SK-N-DZ (cell line): Measurements from ENCODE around the gene MIS18BP1. TPM values are rescaled to one million over a fixed set of nuclear protein-coding genes. Genes with fewer than 3 reads are reported as not detected.
"Not testable (repeated sequence)": the region's sequence is repeated elsewhere in the genome, so short reads cannot be mapped to it uniquely, and the experiment has no call there.

Source experiments
- DNase-seq: peaks from one replicate; pipeline ENCODE4 v3.0.0-alpha.2; 2015; ENCODE audit warnings: low spot score
- polyA plus RNA-seq, 2 experiments: library from polyadenylated mRNA; depleted of rRNA; stranded (reverse); fragments of >200 nt; gene quantifications; 2 replicates each; pipeline ENCODE4 v1.2.3, GENCODE V29; 2014

MIS18BP1 gene
- 31.4 and 42.6 TPM in 2 replicates for polyA plus RNA-seq (2014; cell fraction: cytosol; rRNA removed)
- polyA plus RNA-seq (2014; cell fraction: nucleus; rRNA removed) = 49.0 and 64.5 TPM in 2 replicates

- peak; percentile 96 for DNase-seq
These were observed at the start of gene MIS18BP1 for GRCh38 chr14:45253070-45253753. MIS18BP1 (minus strand) TSS chr14:45253202; CDS start chr14:45247286, 5,916 bp downstream.

GRCh38 chr14:45298423-45299117 lies 45.6 kb upstream of the MIS18BP1 start:
- DNase-seq = no peak

- DNase-seq = not testable (repeated sequence)
These were observed 41.8 kb upstream of the MIS18BP1 start for GRCh38 chr14:45294796-45295195.

- DNase-seq = no peak
These were observed 37.5 kb upstream of the MIS18BP1 start for GRCh38 chr14:45290547-45290946.

- no peak for DNase-seq
These were observed 34.6 kb upstream of the MIS18BP1 start for GRCh38 chr14:45287610-45288009.

- DNase-seq = no peak
These were observed 31.8 kb upstream of the MIS18BP1 start for GRCh38 chr14:45284802-45285201.

GRCh38 chr14:45281731-45282400 lies 28.9 kb upstream of the MIS18BP1 start:
- not testable (repeated sequence) for DNase-seq

- DNase-seq = no peak
These were observed 19.0 kb upstream of the MIS18BP1 start for GRCh38 chr14:45271858-45272537.

GRCh38 chr14:45270031-45270430 lies 17.0 kb upstream of the MIS18BP1 start:
- no peak for DNase-seq

GRCh38 chr14:45267071-45267470 lies 14.1 kb upstream of the MIS18BP1 start:
- no peak for DNase-seq

GRCh38 chr14:45262637-45263036 lies 9.6 kb upstream of the MIS18BP1 start:
- no peak for DNase-seq

GRCh38 chr14:45261209-45261608 lies 8.2 kb upstream of the MIS18BP1 start:
- no peak for DNase-seq

GRCh38 chr14:45258805-45259204 lies 5.8 kb upstream of the MIS18BP1 start:
- no peak for DNase-seq

- DNase-seq = no peak
These were observed 5.1 kb upstream of the MIS18BP1 start for GRCh38 chr14:45258073-45258472.

GRCh38 chr14:45254771-45255170 lies 1.8 kb upstream of the MIS18BP1 start:
- DNase-seq = no peak

GRCh38 chr14:45253754-45254310 lies 830 bp upstream of the MIS18BP1 start:
- no peak for DNase-seq

- DNase-seq = no peak
These were observed 484 bp downstream of the MIS18BP1 start for GRCh38 chr14:45252366-45253069.

- peak; percentile 15 for DNase-seq
These were observed 1.1 kb downstream of the MIS18BP1 start for GRCh38 chr14:45251912-45252311.

GRCh38 chr14:45249856-45250575 lies 3.0 kb downstream of the MIS18BP1 start:
- no peak for DNase-seq

- DNase-seq = no peak
These were observed 5.6 kb downstream of the MIS18BP1 start for GRCh38 chr14:45247427-45247826.
